NB4 (cell line): ENCODE results near the gene AS3MT.
"Not testable (repeated sequence)": the region's sequence is repeated elsewhere in the genome, so short reads cannot be mapped to it uniquely, and the experiment has no call there.

Source experiments
- DNase-seq: peaks from one replicate; pipeline ENCODE4 v3.0.0; 2010; ENCODE audit warnings: low read depth
- H3K4me3 ChIP-seq: one replicate; pipeline ENCODE4 v1.5.1; 2011; ENCODE audit warnings: mild to moderate bottlenecking, low read depth, low read length, moderate library complexity
- MYC ChIP-seq: IDR thresholded peaks from 2 replicates; pipeline ENCODE4 v1.6.1; 2011; ENCODE audit warnings: low read depth, low read length
- POLR2A ChIP-seq: IDR thresholded peaks from 2 replicates; pipeline ENCODE4 v1.6.1; 2011; ENCODE audit warnings: mild to moderate bottlenecking; ENCODE audit not compliant: insufficient read length; ENCODE audit errors: extremely low read depth
- TF ChIP-seq, protein P1 (sequence below): IDR thresholded peaks from 2 replicates; pipeline ENCODE4 v1.6.1; 2011; ENCODE audit warnings: low read depth, low read length
- TF ChIP-seq, protein P2 (sequence below): IDR thresholded peaks from one replicate; pipeline ENCODE4 v1.5.1; 2012; ENCODE audit warnings: low read depth, low read length

Gene AS3MT

DNA sequence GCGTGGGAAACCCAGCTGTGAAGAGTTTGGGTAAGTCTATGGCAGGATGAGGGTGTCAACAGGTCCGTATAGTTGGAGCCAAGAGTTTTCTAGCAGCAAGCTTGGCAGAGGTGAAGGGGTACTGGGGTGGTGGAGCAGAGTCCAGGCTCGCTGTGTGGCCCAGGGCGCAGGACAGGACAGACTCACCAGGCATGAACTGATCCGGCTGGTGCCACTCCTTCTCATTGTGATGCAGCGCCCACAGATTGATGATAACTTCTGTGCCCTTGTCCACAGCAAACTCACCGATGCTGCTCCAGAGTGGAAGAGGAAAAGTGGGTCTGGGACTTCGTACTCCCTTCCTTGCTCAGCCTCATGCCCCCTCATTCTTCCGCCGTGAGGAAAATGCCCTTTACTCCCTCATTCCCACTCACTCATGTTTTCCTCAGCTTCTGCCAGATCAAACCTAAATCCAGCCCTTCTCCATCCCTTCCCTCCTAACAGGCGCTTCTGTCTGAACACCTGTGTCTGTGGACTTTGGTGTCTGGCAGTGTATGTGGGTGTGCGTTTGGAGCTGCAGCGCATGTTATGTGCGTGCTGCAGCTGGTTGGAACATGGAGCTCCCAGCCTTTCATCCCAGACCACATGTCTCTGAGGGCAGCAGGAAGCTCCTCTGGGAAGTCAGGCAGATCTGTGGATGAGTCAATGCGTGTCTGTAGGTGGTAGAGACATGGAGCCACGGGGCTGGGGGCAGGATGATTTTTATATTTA is 37.8 kb upstream of the AS3MT start:
- no peak for DNase-seq
- no peak overlapping the region for H3K4me3 ChIP-seq
- TF ChIP-seq MYC = no peak
- TF ChIP-seq, protein P1, sequence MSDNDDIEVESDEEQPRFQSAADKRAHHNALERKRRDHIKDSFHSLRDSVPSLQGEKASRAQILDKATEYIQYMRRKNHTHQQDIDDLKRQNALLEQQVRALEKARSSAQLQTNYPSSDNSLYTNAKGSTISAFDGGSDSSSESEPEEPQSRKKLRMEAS = no peak
- TF ChIP-seq, protein P2, sequence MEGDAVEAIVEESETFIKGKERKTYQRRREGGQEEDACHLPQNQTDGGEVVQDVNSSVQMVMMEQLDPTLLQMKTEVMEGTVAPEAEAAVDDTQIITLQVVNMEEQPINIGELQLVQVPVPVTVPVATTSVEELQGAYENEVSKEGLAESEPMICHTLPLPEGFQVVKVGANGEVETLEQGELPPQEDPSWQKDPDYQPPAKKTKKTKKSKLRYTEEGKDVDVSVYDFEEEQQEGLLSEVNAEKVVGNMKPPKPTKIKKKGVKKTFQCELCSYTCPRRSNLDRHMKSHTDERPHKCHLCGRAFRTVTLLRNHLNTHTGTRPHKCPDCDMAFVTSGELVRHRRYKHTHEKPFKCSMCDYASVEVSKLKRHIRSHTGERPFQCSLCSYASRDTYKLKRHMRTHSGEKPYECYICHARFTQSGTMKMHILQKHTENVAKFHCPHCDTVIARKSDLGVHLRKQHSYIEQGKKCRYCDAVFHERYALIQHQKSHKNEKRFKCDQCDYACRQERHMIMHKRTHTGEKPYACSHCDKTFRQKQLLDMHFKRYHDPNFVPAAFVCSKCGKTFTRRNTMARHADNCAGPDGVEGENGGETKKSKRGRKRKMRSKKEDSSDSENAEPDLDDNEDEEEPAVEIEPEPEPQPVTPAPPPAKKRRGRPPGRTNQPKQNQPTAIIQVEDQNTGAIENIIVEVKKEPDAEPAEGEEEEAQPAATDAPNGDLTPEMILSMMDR = no peak
- no peak for TF ChIP-seq POLR2A

DNA sequence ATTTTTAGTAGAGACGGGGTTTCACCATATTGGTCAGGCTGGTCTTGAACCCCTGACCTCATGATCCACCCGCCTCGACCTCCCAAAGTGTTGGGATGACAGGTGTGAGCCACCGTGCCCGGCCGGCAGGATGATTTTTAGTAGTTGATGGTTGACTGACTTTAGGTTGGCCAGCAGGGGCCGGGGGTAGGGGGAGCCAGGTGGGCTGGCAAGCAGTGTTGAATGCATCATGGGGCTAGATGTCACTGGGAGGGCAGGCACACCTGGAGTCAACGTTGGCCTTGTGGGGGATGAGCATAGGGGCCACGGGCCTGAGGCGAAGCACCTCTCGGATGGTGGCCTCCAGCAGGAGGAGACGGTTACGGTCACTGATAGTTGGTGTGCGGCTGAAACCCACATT is 37.0 kb upstream of the AS3MT start:
- H3K4me3 ChIP-seq = no peak overlapping the region
- TF ChIP-seq, protein P1 = no peak
- no peak for DNase-seq

DNA sequence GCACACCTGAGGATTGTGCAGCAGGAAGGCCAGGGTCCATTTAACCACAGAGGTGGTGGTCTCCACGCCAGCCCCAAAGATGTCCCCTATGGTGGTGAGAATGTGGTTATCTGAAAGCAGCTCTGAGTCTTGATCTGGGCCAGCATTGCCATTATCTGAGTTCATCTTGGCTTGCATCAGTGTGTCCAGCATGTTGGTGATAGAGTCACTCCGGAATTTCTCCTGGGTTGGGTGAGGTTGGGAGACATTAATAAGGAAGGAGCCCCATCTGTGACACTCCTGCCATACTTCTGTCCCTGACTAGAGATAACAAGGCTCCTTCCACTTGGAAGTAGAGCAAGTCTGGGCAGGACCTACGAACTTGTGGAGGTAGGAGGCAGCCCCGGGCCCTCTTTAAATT is 36.3 kb upstream of the AS3MT start:
- TF ChIP-seq POLR2A (no peak), MYC (no peak)
- TF ChIP-seq, protein P1 = no peak
- TF ChIP-seq, protein P2 = no peak
- DNase-seq = no peak
- H3K4me3 ChIP-seq = no peak overlapping the region

DNA sequence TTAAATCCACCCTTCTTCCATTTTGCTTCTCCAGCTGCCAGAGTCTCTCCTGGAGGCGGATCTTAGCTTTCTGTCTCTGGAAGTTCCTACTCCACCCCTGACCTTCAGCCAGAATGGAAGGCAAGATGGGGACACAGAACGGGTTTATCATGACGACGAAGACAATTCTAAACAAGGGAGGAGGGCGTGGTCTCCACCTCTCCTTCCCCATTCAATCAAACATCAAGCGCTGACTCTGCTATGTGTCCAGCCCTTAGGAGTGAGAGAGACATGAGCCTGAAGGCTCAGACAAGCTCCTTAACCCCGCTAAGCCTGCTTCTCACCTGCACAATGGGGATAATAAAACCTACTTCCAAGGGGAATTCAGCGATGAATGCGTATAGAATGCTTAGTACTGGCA is 35.1 kb upstream of the AS3MT start:
- TF ChIP-seq MYC (no peak), POLR2A (no peak)
- TF ChIP-seq, protein P2 = no peak
- TF ChIP-seq, protein P1 = no peak
- no peak overlapping the region for H3K4me3 ChIP-seq
- no peak for DNase-seq

DNA sequence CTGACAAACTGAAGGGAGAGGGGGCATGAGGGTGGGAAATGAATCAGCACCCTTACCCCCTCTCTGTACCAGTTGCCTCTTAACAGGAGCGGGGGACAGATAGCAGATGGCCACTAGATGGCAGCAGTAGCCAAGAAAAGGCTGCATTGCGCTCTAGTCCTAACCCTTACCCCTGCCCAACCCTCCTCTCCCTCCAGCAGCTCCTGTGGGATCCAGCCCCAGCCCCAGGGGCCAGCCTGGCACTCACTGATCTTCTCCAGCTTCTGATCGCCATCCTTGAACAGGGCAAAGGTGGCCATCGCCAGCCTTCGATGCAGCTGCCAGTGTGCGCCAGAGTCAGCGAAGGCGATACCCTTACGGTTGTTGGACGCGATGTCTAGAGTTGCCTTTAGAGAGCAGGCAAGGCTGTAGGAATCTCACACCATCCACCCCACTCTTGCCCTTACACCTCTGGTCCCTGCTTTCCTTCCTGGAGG is 34.2 kb upstream of the AS3MT start:
- peak; percentile 84 for DNase-seq
- H3K4me3 ChIP-seq = no peak overlapping the region
- TF ChIP-seq POLR2A = no peak
- TF ChIP-seq MYC = peak; percentile 23; the same call in 1 of the 2 replicates
- TF ChIP-seq, protein P2 = peak; percentile 86
- TF ChIP-seq, protein P1 = peak; percentile 33; the same call in 1 of the 2 replicates

DNA sequence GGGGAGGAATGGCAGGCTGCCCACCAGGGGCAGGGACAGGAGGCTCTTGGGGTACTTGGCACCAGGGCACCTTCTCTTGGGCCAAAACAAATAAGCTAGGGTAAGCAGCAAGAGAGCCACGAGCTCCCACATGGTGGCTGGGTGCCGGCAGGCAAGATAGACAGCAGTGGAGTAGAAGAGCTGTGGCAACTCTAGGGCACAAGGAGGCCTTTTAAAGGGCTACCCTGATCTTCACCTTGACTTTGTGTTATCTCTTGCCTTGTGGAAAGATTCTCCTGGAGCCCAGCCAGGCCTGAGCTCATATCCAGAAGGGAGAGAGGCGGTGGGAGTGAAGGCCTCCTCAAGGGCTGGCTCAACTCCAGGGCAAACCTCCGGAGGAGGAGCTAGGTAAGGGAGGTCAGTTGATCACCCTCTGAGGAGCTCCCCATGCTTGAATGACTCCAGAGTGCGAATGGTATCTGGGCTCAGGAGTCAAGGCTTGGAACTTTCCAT is 32.0 kb upstream of the AS3MT start, which contains the start of gene CYP17A1:
Gene CYP17A1, minus strand, starts transcription at position 184 of the 492 bp plus-strand sequence. Its CDS starts 52 bp downstream, at position 132.
- TF ChIP-seq, protein P1 = no peak
- TF ChIP-seq POLR2A (no peak), MYC (no peak)
- TF ChIP-seq, protein P2 = no peak
- H3K4me3 ChIP-seq = no peak within 1 kb of the TSS

DNA sequence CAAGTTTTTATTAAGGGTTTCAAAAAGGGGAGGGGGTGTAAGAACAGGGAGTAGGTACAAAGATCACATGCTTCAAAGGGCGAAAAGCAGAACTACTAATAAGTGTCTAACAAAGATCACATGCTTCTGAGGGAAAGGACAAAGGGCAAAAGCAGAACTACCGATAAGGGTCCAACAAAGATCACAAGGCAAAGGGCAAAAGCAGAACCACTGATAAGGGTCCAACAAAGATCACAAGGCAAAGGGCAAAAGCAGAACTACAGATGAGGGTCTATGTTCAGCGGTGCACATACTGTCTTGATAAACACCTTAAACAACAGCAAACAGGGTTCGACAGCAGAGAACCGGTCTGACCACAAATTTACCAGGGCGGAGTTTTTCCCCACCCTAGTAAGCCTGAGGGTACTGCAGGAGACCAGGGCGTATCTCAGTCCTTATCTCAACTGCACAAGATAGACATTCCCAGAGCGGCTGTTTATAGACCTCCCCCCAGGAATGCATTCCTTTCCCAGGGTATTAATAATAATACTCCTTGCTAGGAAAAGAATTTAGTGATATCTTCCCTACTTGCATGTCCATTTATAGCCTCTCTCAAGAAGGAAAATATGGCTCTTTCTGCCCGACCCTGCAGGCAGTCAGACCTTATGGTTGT is 30.9 kb upstream of the AS3MT start:
- H3K4me3 ChIP-seq = not testable (repeated sequence)
- peak; percentile 32 for DNase-seq

More for the DNA sequence above, 32.0 kb upstream of the AS3MT start, which contains the start of gene CYP17A1:
- no peak for DNase-seq
